GM18858 (cell line): ENCODE data around the gene DYRK3.
"Not testable (repeated sequence)": the region's sequence is repeated elsewhere in the genome, so short reads cannot be mapped to it uniquely, and the experiment has no call there.

Experiments used
- ATAC-seq: cut with Tn5 transposase; IDR thresholded peaks from one replicate; pipeline ENCODE4 v1.9.1; 2021; ENCODE audit not compliant: unreplicated experiment

Gene DYRK3

GRCh38 chr1:206628916-206629315 lies 6.4 kb upstream of the DYRK3 start:
- no peak for ATAC-seq

DNA sequence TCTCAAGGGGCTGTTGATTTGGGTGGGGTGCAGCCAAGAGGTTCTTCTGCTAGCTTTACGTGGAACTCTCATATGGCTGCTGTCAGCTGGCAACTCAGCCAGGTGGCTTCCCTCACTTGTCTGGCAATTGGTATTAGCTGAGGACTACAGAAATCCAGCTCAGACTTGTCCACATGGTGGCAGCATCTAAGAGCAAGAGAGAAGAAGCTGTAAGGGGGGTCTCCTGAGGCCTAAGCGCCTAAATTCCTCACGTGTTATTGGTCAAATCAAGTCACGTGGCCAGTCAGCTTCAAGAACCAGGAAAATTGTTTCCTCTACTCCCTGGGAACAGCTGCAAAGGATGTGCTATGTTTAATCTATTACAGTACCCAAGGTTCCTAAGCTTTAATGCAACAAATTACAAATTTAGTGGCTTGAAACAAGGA lies 4.2 kb upstream of the DYRK3 start:
- no peak for ATAC-seq

DNA sequence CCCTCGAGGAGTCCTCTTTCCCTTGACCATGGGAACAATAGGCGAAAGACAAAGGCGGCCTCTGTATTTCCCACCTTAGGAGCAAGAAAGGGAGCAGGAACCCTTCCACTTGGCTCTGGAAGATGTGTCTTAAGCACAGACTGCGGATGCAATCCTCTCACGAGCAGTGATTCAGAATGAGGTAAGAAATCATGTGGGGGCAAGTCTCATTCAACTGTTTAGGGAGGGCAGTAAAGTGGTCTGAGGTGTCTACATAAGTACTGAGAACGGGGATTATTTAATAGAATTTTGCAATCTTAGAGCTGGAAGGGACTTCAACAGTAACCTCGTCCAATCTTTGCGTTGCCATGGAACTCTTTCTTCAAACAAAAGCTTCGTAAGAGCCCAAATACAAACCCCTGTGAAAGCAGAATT lies 1.6 kb upstream of the DYRK3 start:
- no peak for ATAC-seq

DNA sequence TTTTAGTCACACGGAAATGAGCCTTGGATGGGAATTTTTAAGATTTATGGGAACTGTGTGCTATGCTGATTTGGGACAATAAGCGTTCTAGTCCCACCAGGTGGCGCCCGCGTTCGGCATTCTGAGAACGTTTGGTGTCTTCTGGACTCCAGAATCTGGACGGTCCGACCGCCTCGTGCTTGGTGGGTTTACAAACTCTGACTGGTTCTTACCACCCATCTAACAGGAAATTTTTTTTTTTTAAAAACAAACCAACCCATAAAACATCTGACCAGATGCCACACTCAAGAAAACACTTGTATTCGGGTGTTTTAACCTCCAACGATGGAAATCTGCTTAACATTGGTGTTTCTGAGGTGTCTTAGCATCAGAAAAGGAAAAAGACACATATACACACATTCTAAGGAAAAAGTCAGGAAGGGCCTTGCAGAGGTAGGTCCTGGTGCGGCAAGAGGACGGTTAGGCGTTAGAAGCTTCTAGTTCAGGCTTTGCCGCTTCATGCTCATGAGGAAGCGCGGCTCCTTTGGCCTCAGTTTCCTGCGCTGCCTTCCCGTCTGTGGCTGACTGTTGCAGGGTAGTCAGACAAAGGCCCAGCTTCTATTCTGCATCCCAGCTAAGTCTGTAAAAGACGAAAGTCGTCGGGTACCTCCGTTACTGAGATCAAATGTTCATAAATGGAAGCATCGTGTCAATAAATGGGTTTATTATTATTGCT lies 814 bp upstream of the DYRK3 start:
- no peak for ATAC-seq

DNA sequence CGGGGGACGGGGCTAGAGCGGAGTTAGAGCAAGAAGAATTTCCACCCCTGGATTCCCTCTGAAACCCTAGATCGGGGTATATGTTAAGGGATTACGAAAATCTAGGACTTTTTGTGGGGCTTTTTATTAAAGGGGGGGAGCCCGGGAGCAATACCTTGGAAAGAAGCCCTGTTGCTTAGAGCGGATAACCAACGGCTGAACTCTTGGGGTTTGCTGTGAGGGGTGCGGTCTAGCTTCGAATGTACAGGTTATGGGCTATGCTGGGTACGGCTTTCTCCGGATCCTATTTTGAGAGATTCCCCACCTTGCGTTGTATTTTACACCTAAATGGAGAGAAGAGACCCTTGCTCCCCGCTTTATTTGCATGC lies 626 bp downstream of the DYRK3 start:
- no peak for ATAC-seq

GRCh38 chr1:206636671-206637070 lies 1.3 kb downstream of the DYRK3 start:
- no peak for ATAC-seq

- no peak for ATAC-seq
Observed at GRCh38 chr1:206637605-206638004, 2.3 kb downstream of the DYRK3 start.

GRCh38 chr1:206642074-206642473 lies 6.7 kb downstream of the DYRK3 start:
- not testable (repeated sequence) for ATAC-seq

DNA sequence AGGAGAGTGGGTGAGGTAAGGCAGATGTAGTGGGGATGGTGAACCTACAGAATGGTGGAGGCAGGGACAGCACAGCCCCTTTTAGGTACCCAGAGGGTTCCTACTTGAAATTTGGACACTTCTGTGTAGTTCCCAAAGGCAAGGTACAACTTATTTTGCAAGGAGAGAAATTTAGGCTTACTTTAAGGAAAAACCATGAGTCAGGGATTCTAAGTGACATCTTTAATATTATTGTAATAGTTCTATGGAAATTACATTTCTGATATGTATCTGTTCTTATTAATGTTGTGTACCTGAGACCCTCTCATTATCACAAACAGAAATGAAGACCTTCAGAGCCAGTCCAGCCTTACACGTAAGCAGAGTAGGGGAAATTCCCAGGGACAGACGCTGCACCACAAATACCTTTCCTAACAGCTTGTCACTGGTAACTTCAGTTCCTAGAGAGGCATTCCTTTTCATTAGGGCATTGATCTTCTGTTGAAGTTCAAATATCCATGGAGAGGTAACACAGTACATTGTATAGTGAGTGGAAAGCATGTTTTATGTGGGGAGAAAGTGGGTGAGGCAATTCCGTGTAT lies 7.9 kb downstream of the DYRK3 start:
- ATAC-seq = no peak

DNA sequence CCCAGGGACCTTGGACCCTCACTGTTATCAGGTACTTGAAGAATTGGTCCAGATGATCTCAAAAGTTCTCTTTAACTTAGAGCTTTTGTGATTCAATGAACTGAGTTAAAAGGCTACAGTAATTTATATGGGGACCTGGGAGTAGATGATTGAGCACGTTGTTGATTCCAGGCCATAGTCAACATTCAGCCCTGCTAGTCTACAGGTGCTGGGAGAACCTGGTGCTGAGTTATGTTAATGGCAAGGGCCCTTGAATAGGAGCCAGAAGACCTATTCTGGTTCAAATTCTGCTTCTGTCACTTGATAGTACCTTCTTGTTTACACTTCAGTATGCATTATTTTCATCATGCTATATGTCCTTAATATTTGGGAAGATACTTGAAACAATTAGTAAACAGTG lies 11.2 kb downstream of the DYRK3 start:
- no peak for ATAC-seq

GRCh38 chr1:206647224-206647623 lies 11.9 kb downstream of the DYRK3 start:
- no peak for ATAC-seq

- ATAC-seq = no peak
Observed at GRCh38 chr1:206649261-206649921, 14.1 kb downstream of the DYRK3 start.

DNA sequence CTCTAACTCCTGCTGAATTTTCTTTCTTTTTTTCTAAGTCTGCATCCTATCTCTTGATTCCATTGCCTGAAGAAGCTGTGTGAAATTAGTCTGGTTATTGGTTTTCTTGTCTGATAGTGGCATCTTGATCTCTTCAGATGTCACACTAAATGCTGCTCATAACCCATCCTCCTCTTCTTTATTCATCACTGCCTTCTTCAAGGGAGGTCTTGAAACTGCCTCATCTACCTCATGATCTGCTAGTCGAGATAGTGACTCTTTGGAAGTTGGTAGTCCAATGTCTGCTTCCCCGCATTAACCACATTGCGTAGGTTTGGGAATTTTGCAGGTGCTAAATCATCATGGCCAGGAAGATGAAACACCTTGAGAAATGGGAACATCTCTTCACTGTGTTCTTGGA lies 15.7 kb downstream of the DYRK3 start:
- ATAC-seq = no peak

- no peak for ATAC-seq
Observed at GRCh38 chr1:206651958-206652890, 16.9 kb downstream of the DYRK3 start.

GRCh38 chr1:206653715-206654459 lies 18.6 kb downstream of the DYRK3 start:
- no peak for ATAC-seq

- no peak for ATAC-seq
Observed at GRCh38 chr1:206654828-206655227, 19.5 kb downstream of the DYRK3 start.

DNA sequence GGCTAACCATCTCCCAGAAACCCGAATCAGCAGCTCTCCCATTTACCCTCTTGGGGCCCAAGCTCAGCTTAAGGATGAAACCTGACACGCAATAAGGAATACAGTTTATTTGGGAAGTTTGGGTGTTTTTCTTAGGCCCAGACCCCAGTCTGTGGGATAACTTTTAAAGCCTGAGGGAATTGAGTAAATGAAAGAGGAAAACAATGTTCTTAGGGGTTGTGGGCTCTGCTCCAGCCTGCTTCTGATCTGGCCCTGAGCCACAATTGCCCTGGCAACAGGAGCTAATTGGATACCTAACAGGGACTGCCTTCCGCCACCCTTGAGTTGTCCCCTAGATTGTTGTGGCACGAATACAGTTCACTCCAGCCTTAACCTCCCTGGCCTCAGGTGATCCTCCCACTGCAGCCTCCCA lies 20.1 kb downstream of the DYRK3 start:
- no peak for ATAC-seq

GRCh38 chr1:206656936-206657335 lies 21.6 kb downstream of the DYRK3 start:
- no peak for ATAC-seq

- ATAC-seq = no peak
Observed at GRCh38 chr1:206657751-206658150, 22.4 kb downstream of the DYRK3 start.

- no peak for ATAC-seq
Observed at GRCh38 chr1:206658264-206658980, 23.1 kb downstream of the DYRK3 start.
